ENCODE results near the gene XRCC6.

The XRCC6 gene

GRCh38 chr22:41700108-41700364 is 78.9 kb downstream of the XRCC6 start:
- TF ChIP-seq CTCF (IDR thresholded peaks at IDR 0.05; ENCODE audit: low read depth, low read length): no peak
- no peak overlapping the region for H3K4me3 ChIP-seq (ENCODE audit: low read depth, low read length)

GRCh38 chr22:41702763-41703162 is 81.7 kb downstream of the XRCC6 start:
- H3K4me3 ChIP-seq (ENCODE audit: low read depth, low read length): no peak overlapping the region
- no peak for TF ChIP-seq CTCF (IDR thresholded peaks at IDR 0.05; ENCODE audit: low read depth, low read length)

- no peak for TF ChIP-seq CTCF (IDR thresholded peaks at IDR 0.05; ENCODE audit: low read depth, low read length)
- H3K4me3 ChIP-seq (ENCODE audit: low read depth, low read length): no peak overlapping the region
Measured at GRCh38 chr22:41709341-41709740, 88.2 kb downstream of the XRCC6 start.

GRCh38 chr22:41713004-41713403 is 91.9 kb downstream of the XRCC6 start:
- TF ChIP-seq CTCF (IDR thresholded peaks at IDR 0.05; ENCODE audit: low read depth, low read length): no peak
- H3K4me3 ChIP-seq (ENCODE audit: low read depth, low read length): no peak overlapping the region

Measured in WI38 (cell line).